Measurements from ENCODE around the gene PRDM1.

- TF ChIP-seq, protein P1, sequence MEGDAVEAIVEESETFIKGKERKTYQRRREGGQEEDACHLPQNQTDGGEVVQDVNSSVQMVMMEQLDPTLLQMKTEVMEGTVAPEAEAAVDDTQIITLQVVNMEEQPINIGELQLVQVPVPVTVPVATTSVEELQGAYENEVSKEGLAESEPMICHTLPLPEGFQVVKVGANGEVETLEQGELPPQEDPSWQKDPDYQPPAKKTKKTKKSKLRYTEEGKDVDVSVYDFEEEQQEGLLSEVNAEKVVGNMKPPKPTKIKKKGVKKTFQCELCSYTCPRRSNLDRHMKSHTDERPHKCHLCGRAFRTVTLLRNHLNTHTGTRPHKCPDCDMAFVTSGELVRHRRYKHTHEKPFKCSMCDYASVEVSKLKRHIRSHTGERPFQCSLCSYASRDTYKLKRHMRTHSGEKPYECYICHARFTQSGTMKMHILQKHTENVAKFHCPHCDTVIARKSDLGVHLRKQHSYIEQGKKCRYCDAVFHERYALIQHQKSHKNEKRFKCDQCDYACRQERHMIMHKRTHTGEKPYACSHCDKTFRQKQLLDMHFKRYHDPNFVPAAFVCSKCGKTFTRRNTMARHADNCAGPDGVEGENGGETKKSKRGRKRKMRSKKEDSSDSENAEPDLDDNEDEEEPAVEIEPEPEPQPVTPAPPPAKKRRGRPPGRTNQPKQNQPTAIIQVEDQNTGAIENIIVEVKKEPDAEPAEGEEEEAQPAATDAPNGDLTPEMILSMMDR (IDR thresholded peaks at IDR 0.05): no peak
- no peak for TF ChIP-seq POLR2A (IDR thresholded peaks at IDR 0.05)
These were observed 29.1 kb downstream of the PRDM1 start for GRCh38 chr6:106115286-106115685.

All from Peyer's patch (tissue), 4 donors.